AG08395 (cell line): Measurements from ENCODE around the gene MAEA.
A peak's percentile ranks its signal among the peaks of the same experiment; 100 is the strongest.
"Not testable (repeated sequence)": the region's sequence is repeated elsewhere in the genome, so short reads cannot be mapped to it uniquely, and the experiment has no call there.

ENCODE experiments used
- DNase-seq: peaks from one replicate; pipeline ENCODE4 v3.0.0; 2012; ENCODE audit warnings: mixed read lengths, low spot score

MAEA gene

DNA sequence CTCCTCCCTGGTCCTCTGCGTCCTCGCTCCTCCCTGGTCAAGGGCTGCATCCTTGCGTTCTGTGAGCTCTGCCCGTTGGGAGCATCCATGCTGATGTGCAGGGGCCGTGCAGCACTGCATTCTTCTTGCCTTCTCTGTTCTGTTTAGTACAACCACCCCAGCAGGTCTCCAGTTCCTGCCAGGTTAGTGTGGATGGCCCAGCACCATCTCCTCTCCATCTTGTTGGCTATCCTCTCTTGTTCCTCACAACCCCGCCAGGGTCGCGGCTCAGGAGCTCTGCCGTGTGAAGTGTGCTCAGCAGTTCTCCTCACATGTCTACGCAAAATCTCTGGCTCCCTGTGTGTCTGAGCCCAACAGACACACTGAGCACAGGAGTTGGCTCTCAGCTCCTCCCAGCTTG lies 10.4 kb upstream of the MAEA start:
- no peak for DNase-seq

DNA sequence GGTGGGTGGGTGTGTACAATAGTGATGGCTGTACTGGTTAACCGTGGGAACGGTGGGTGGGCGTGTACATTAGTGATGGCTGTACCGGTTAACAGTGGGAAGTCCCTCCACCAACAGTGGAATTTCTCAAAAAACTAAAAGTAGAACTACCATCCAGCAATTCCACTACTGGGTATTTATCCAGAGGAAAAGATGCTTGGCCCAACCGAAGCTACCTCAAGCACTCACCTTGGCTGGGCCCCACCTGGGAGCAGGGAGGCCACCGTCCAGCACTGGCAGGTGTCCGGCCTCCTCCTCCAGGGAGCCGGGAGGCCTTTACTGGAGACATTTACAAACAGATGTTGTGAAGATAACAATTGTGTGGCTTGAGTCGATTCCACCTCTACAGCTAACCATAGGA lies 6.0 kb upstream of the MAEA start:
- no peak for DNase-seq

DNA sequence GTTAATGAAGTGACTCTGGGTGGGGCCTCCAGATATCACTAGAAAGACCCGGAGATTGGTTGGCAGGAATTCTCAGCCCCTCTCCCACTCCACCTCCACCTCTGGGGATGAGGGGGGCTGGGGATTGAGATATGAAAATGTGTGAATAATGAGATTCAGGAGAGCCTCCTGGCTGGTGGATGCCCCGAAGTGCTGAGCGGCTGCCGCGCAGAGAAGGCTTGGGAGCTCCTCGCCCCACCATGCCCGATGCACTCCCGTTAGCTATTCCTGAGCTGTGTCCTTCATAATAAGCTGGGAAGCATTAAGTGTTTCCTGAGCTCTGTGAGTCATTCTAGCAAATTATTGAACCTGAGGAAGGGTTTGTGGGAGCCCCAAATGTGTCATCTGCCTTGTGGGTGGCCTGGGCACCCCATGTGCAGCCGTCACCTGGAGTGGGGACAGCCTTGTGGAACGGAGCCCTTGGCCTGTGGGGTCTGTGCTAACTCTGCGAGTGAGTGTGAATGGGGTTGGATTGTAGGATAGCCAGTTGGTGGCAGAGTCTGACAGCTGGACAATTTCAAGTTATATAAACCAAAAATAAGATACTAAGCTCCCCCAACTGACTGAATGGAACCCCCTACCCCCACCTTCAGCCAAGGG lies 4.4 kb upstream of the MAEA start:
- DNase-seq = no peak

DNA sequence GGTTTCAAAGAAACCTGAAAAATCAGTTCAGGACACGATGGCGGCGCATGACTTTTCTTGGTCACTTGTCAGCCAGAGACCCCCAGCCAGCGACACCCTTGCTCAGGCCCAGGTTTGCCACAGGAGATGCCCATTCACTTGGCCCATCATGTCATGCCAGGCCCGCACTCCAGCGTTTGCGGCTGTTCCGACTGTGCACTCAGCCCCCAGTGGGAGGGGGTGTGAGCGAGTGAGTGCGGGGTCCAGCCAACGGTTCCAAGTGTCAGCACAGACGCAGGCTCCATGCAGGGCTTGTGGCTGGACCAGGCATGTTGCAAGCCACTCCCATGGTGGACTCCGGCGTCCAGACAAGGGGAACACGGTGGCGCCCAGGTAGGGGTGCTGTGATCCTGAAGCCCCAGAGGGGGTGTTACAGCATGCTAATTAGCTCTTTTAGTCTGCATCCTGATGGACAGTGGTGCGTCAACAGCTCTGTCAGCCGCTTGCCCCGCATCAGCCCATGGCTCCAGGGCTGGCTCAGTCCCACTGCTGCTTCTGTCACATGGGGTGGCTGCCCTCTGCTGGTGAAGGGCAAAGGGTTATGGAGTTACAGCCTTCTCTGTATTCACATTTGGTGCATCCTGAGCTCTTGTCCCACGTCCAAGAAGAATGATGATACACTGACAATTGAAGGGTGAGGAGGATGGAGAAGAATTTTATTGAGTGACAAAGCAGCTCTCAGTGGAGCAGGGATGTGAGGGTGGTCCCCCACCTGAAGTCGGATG lies 3.7 kb upstream of the MAEA start:
- DNase-seq = peak; percentile 31

DNA sequence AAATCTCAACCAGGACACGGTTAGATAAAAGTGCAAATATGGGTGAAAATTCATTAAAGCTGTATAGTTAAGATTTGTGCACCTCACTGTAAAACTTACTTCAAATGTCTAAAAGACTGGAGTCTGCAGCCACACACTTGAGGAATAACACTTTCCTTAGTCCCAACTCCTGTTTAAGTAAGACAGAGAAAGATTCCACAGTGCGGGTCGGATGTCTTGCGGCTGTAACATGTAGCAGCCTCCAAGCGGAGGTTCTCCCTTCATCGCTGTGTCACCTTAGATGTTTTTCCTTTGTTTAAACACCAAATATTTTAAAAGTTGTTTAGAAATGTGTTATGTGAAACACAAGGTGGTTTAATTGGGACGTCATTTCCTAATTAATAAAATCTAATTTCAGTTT lies 905 bp upstream of the MAEA start:
- no peak for DNase-seq

DNA sequence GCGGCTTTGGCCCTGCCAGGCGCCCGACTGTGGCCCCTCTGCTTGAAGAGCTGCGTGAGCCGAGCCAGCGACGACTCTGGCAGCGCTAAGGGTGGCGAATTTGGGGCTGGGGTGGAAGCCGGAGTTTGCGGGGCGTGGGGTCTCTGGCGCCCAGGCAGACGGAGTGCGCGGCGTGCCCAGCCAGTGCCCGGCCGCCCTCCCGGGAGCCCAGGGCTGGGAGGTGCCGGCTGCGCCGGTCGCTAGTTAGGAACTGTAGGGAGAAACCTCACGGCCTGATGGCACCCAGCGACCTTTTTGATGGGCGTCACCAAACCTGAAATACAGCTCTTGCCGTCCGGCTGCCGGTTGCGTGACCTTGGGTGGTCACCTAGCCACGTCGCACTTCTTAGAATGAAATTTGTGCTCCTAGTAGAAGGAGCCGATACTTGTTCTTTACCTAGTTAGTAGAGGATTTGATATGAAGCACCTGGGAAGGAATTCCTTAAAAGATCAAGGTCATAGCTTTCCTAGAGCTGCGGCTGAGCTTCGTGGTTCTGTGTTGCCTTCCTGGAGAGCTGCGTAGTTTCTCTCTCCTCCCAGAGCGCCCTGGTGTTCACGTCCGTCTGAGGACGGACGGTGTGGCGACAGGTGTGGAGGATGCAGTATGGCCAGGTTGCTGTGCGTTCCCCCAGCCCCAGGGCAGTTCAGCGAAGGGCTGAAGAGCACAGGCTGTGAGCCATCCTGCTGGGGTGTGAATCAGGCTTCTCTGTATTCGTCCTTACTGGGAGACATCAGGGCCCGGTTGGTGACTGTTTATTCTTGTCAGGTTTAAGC lies 680 bp downstream of the MAEA start:
- DNase-seq = peak; percentile 12

DNA sequence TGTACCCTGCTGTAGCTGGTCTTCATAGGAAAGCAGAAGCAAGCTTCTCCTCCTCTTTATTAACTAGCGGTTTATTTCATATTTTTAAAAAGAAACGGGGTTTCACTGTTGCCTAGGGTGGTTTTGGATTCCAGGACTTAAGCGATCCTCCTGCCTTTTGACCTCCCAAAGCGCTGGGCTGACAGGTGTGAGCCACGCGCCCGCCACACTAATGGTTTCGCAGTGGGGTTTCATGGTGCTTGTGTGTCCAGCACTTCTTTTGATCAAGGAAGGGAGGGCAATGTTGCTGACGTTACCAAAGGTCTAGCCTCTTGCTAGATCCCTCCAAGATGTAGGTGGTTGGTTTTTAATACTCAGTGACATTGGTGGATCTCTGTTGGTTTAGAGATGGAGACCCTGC lies 1.4 kb downstream of the MAEA start:
- no peak for DNase-seq

DNA sequence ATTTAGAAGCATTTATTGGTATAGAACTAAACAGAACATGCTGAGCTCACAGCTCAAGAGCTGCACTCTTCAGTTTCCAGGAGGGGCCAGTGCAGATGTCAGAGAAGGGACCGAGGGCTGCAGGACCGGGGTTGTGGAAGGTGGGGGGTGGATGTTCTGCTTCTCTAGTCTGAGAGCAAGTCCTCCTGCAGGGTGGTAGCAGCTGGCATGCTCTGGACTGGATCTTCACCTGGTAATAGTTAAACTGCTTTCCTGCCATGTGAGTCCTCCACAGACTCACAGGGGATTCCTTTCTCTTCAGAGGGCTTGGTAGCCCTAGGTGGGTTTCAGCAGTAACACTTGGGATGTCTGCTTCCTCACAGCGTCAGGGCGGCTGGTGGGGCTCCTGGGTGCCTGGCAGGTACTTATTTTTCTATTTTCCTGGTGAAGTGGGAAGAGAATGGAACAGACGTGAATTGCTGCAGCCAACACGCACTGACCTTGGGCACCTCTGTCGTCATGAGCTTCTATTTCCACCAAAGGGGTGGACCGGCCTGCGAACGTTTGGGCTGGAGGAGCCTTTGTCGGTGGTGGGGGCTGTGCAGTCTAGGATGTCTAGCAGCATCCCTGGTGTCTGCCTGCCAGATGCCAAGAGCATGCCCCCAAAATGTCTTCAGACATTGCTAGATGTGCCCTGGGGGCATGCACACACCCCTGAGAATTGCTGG lies 2.5 kb downstream of the MAEA start:
- no peak for DNase-seq

DNA sequence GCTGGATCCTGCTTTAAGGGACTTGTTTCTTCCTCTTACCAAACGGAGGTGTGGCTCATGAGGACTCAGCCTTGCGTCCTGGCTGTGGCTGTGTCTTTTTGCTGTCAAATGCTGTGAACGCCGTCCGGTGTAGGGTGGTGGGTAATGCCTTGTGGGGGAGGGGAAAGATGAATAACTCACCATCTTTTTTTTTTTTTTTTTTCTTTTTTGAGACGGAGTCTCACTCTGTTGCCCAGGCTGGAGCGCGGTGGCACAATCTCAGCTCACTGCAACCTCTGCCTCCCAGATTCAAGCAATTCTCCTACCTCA lies 3.0 kb downstream of the MAEA start:
- DNase-seq = not testable (repeated sequence)

DNA sequence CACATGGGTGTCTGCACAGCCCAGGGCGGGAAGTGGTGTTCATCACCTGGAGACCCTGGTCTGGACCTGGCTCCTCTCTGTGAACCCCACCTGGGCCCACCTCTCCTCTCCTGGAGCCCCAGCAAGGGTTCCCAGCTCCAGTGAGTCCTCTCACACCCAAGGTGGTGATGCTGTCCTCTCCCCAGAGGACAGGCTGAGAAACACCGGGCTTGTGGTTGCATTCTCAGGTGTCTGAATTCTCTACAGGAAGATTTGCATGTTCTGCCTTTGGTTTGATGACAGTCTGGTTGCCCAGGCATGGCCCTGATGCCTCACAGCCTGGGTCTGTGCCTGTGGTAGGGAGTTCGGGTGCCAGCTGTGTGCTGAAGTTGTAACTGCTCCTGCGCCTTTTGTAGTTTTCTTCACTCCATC lies 3.8 kb downstream of the MAEA start:
- DNase-seq = no peak

DNA sequence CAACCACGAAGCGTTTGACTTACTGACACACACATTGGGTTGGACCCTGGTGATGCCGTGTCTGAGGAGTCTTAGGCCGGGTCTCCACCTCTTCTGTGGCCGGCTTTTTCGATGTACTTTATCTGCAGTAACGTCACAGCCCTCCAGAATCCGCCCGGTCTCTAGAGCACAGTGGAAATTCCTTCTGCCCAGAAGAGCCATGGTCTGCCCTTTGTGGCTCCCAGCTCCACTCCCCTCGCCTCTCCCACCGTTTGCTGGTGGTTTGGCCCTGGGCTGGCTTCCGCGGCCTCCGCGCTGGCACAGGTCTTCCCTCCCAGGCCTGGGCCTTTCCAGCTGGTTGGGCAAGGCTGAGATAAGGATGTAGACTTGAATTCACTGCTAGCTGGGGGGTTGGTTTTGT lies 4.3 kb downstream of the MAEA start:
- DNase-seq = no peak

DNA sequence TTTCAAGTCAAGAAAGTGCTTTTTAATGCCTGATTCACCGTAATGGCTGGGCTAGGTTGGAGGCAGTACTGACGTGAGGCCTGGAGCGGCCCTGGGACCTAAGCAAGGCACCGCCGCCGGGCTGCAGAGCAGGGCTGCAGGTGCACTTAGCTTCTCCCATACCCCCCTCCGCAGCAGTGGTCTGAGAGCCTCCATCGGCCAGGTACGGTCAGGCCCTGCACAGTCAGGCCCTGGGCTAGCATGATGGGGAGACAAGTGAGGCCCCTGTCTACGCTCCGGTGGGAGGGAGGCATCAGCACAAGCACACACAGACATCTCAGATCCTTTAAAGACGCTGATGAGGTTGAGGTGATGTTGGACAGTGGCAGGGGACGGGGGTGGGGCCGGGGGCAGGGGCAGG lies 4.7 kb downstream of the MAEA start:
- DNase-seq = no peak

DNA sequence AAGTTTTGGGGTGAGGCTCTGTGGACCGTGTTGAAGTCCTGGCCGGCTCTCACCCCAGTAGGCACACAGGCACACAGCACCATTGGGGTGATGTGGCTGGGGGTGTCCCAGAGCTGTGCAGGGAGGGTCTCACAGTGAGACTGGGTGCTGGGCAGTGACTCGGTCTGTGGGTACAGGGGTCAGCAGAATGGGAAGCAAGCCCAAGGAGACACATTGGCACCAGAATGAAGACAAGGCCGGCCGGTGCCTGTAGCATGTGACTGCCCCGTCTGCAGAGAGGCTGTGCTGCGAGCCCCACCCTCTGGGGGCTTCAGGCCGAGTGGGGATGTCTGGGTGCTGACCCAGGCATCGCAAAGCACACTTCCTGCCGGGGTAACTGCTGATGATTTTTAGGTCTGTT lies 5.2 kb downstream of the MAEA start:
- DNase-seq = no peak

DNA sequence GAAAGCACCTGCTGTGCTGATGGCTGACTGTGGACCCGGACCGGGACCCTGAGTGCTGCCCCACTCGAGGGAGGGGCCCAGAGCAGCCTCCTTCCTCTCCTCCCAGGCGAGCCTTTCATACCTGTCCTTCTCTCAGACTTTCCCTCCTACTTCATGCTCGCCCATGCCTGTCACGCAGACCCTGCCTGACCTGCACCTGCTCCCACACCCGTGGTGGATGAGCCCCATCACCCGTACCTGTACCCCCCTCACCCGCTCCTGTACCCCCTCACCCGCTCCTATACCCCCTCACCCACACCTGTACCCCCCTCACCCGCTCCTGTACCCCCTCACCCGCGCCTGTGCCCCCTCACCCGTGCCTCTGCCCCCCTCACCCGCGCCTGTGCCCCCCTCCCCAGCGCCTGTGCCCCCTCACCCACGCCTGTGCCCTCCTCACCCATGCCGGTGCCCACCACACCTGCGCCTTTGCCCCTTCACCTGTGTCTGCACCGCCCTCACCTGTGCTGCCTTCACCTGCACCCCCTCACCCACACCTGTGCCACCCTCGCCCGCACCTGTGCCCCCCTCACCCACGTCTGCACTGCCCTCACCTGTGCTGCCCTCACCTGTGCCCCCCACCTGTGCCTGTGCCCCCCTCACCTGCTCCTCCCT lies 5.8 kb downstream of the MAEA start:
- no peak for DNase-seq

DNA sequence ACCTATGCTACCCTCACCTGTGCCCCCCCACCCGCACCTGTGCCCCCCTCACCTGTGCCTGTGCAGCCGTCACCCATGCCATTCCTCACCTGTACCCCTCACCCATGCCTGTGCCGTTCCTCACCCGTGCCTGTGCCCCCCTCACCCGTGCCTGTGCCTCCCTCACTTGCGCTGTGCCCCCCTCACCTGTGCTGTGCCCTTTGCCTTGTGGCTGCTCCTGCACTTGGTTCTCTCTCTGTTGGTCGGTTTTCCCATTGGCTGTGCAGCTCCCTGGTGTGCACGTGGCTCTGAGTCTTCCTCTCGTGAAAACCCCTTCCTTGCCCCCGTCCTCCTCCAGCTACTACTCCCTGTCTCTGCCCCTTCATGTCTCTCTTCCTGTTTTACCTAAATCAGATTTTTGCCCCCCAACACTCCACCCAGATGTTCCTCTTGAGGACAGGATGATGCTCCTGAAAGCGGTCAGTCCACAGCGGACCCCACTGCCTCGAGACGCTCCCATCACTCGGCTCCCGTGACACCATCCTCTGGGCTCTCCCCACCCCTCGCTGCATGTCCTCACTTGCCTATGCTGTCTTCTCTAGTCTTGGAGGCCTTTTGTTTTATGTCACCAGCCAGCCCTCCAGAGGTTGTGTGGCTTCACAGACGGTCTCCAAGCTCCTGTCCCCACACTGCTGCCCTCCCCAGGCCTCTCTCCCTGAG lies 6.8 kb downstream of the MAEA start:
- no peak for DNase-seq

DNA sequence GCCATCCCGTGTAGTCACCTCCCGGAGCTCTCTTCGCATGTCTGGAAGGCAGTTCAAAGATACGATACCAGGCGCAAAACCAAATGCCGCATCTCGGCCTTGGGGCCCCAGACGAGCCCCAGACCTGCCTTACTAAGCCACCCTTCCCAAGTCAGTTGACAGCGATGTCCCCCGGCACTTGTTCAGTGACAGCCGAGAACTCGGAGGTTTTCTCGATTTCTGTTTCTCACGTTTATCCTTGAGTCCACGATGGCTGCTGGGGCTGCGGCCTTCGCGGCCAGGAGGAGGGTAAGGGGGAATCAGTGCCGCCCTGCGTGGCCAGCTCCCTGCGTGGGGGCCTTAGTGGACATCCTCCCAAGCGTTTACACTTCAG lies 7.3 kb downstream of the MAEA start:
- no peak for DNase-seq

DNA sequence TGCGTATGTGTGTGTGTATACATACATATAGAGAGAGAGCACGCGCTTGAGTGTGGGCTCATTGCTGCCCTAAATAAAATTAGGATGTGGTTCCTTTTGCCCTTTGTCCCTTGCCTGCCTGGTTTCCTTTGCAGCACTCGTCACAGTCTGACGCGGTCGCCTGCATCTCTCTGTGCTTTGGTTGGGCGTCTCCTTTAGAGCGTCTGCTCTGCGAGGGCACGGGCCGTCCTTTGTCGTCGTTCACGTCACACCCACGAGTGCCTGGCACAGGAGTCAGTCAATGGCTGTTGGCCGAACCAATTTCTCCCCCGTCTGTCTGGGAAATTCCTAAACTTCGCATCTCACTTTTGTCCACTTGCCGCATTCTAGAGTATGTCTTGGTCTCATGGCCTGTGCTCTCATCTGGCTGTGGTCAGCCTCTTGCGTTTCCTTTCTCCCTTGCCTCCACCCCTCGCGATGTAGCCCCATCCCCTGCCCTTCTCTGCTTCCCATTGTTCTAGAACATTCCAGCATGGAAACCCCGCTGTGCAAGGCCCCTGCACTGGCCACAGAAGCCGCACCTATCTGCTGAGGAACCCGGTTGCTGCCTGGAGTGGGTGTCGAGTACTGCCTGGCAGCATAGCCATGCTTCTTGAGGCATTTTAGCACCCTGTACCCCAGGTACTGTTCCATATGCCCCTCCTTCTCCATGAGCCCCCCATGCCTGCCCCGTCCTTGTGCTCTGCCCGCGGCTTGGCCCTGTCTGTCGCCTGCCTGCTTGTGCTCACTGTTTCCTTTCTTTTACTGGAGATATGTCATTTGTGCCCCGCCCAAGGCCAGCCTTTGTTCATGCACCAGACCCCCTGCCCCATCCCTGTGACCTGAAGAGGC lies 8.0 kb downstream of the MAEA start:
- DNase-seq = no peak

DNA sequence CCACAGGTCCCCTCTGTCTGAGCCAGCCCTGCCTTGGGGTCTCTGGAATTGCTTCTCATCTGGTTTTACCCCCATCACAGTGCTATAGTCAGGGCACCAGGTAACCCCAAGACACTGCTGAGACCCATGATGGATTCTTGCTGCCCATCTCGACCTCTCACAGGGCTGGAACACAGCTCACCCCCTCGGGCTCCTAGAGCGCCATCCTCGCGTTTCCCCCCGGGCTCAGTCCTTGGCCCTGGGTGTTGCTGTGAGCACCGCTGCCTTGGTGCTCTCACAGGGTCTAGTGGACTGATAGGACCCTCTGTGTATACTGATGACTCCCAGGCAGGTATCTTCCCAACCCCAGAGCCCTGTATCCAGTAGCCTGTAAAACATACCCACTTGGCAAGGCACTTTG lies 8.8 kb downstream of the MAEA start:
- DNase-seq = no peak

DNA sequence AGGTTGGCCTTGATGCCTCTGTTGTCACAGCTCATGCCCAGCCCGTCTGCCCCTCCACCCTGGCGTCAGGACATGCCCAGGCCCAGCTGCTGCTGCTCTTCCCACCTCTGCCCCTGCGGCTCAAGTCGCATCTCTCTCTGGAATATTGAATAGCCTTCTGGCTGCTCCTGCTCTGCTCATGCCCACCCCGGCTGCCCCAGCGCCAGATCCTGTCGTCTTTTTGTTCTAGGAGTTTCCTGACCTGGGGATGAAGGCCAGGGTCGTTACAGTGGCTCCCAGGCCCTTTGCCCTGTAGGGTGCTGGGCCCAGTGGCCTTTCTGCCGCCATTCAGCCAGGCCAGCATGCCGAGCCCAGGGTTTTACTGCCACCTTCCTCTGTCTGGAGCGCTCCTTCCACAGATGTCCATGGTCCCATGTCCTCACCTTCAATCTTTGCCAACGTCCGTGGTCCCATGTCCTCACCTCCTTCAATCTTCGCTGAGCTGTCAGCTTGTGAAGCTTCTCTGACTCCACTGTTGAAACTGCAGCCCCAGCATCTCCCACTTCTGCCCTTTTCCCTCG lies 9.7 kb downstream of the MAEA start:
- no peak for DNase-seq
